ENCODE results near the gene ATP1A1.

ATP1A1 gene

DNA sequence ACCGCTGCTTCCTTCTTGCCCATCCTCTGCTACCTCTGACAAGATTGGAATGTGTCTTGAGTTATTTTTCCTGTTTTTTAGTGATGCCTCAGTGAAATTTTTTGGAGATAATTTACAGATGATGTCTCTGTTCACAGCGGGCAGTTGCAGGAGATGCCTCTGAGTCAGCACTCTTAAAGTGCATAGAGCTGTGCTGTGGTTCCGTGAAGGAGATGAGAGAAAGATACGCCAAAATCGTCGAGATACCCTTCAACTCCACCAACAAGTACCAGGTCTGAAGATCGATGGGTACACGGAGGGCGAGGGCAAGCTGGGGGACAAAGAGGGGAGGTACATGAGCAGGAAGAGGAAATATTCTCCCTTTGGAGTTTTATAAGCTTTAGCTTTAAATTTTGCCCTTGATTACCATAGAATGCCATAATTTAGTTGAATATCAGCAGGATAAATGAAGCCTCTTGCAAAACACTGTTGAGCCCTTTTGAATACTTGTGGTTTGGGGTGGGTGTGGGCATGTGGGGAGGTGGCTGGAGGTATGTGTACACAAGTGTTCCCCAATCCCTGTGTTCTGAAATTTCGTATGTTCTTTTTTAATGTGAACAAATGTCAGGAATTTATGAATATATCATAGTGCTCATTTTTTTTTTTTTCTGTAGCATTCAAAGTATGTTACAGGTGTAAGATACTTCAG is 19.8 kb downstream of the ATP1A1 start:
- no peak for DNase-seq

GRCh38 chr1:116393792-116394191 is 20.7 kb downstream of the ATP1A1 start:
- DNase-seq = no peak

DNA sequence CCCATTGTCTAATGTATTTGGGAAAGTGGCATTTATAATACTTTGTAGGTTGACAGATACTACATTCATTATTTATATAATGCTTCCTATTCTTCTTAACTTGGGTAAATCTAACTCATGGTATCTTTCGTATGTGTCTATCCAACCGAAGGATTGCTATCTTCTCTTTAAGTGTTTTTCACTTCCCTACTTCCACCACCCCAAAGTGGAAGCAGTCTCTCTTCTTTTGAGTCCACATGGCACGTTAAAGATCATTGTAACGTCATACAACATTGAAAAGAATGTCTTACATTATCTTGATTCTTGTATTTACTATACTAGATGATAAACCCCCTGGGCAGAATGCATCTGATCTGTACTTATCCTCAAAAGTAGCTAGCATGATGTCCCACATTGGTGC is 21.2 kb downstream of the ATP1A1 start:
- DNase-seq = no peak

DNA sequence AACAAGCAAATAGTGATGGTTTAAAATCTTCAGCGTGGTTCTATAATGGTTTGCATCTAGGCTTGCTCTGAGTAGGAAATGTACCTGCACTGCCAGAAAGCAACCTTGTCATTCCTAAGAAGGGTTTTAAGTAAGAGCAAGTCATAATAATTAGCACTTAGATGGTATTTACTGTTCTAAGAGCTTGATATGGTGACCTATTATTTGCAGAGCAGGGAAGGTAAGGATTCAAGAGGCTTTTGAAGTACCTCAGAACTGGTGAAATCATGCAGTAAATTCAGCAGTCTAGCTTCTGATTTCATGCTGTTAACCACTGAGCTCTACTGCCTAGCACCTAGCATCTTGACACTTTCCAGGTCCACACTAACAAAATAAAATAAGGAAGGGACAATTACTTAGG is 23.7 kb downstream of the ATP1A1 start:
- no peak for DNase-seq

DNA sequence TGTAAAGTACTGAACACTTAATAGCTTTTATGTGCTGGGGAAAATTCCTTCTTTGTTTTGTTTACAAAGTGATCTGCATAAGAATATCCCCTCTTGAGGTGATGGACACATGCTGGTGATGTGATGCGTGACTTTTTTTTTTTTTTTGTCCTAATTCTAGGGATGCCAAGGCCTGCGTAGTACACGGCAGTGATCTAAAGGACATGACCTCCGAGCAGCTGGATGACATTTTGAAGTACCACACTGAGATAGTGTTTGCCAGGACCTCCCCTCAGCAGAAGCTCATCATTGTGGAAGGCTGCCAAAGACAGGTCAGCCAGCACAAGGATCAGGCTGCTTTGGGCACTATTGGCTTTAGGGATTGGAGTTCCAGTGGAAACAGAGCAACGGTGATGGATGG is 24.7 kb downstream of the ATP1A1 start:
- no peak for DNase-seq

GRCh38 chr1:116400780-116401179 is 27.7 kb downstream of the ATP1A1 start:
- no peak for DNase-seq

DNA sequence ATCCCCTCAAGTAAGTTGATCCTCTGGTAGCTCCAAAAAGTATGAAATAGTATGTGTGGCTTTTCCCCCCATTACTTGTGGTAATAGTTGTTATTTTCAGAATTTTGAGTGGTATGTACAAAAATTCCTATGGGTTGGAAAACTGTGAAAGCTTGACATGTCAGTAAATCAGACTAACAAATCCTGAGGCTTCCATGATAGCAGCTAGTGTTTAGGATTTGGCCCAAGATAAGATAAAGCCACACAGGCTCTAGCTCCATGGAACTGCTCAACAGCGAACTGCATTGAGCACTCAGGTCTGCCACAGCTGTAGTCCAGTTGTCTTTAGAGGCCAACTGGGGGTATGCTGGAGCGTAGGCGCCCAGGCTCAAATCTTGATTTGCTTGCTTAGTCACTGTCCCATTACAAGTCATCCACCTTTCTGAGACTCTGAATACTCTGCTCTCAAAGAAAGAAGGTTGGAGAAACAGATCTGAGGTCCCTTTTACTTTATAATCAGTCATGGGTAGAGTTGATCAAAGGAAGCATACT is 28.7 kb downstream of the ATP1A1 start:
- DNase-seq = no peak

DNA sequence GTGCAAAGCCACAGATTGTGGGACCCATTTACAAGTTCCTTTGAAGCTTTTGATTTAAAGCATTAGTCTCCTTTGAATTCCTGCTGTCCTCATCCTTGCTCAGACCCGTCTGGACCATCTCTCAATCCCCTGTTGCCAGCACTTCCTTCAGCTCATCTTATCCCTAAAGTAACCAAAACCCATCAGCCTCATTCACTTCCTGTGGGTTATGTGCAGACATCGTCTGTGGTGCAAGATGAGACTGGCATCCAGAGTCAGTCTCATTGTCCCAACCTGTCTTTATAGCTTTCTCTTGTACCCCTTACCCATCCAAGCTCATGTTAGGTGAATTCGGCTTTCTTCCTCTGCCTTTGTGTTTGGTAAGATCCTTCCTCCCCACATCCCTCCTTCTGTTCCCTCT is 29.3 kb downstream of the ATP1A1 start:
- no peak for DNase-seq

DNA sequence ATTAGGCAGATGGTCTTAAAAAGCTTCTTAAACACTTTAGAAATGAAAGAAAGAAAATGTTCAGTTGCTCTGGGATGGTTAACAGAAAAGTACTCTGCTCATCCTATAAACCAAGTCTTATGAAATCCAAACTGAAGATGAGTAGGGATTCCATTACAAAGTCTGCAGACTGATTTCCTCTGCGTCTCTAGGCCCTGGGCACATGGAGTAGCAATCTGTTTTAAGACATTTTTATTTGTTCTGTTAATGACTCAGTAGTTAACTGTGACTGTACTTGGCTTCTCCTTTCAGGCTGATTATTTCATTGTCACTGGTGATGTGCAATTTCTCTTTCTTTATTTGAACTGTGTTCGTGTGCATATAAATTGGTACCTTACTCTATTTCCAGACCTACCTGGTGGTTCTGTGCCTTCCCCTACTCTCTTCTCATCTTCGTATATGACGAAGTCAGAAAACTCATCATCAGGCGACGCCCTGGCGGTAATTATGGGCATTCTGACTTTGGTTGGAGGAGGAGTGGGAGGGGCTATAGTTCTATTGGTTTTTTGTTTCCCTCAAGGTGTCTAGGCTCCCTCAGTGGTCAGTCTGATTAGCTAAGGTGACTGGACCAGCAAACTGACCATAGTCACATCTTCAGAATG is 30.6 kb downstream of the ATP1A1 start:
- no peak for DNase-seq

GRCh38 chr1:116404699-116405098 is 31.7 kb downstream of the ATP1A1 start:
- DNase-seq = no peak

DNA sequence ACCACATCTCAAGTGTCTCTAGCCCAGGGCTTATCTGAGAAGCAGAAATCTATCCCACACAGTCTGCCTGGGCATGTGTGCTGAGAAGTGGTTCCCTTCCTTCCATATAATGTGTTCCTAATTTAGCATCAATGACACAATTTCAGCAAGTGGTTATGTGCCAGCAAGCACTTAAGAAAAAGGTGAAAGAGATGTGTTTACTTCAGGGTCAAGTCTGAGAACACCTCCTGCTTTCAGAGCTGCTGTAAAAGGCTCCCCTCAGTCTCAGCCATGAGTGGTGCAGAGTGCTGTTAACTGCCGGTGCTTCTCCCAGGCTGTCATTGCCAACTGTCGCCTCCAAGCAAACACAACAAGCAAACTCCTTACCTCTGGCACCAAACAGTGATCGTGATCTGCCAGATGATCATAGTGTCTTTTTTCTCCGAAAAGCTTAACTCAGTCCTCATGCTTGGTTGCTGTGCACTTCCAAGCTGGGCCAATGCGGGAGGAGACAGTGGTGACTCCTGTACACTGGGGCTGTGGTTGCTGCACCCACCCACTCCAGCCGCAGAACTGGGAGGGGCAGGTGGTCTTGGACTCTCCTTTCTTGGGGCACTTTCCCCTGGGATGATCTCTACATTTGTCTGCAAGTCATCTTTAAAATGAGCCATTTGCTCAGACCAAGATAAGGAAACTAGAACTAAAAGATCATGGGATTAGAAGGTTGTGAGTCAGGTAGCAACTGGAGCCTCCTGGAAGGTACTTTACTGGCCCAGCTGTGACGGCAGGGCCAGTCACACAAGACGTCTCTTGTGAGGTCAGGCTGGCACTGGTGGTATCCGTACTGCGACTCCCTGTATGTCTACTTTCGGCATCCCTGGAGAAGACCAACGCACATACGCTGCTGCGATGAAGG is 32.4 kb downstream of the ATP1A1 start:
- no peak for DNase-seq

DNA sequence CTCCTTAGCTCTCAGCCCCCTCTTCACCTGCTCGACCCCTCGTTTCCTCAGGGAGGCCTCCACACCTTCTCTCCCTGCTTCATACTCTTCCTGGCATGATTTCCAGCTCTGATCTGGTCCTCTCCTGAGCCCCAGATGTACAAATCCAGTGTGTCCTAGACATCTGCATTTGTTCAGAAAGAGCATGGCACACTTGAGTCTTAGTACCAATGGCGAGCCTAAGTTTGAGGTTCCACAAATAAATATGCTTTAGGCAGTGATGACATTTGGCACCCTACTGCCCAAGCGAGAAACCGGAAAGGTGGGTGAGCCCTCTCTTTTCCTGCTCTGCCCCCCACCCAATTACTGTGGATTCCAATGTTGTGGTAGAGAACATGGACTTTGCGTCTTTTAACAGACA is 34.0 kb downstream of the ATP1A1 start:
- DNase-seq = no peak

DNA sequence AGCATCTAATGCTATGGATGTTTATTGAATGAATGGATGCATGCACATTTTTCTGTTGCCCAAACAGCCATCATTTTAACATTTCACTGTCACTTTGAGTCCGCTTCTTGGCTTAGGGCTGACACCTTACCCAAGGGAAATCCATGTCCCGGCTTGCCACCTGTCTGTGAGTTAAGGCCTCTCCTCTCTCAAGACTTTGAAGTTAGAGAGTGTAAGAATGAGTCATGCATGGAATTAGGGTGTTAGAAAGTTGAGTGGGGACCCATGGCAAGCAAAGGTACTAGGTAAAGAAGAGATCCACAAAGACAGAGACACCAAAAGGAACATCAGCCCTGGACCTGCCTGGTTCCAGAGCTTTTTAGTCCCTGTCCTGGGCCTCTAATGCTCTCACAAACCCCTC is 35.1 kb downstream of the ATP1A1 start:
- DNase-seq = no peak

DNA sequence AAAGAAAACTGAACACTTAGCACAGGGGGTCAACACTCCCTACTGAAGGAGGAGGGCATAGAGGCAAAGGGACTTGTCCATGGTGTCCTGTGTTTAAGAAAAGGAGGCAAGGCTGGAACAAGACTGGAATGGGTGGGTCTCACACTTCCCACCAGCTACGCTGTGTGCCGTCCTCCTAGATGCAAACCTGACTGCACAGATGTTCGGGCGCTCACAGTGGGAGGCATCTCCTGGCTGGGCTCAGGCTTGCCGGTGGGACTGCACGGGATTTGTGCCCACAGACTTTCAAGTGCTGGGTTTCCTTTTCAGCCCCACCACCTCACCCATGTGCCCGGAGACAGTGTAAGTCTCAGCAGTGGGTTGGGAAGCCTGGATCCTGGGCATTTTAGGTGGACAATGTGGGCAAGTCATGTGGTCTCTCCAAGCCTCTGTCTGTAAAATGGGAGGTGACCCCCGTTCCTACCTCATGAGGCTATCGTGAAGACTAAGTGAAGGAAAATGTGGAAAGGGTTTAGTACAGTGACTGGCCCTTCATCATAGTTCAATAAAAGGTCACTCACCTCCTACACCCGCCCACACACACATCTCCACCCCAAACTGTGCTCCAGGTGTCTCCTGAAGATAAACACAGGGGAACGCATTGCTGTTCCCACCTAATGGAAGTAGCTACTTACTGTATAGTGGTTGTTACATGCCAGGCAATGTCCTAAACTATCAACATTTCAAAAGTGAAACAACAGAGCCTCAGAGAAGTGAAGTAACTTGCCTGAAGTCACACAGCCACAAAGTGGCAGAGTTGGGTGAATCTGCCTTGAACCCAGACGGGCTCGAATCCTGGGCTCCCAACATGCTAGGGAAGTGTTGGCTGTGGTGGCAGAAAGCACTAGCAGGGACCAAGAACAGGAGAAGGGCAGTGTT is 36.0 kb downstream of the ATP1A1 start:
- DNase-seq = no peak

- no peak for DNase-seq
These were observed 36.7 kb downstream of the ATP1A1 start for GRCh38 chr1:116409751-116410191.

- DNase-seq = no peak
These were observed 38.9 kb downstream of the ATP1A1 start for GRCh38 chr1:116411784-116412479.

GRCh38 chr1:116412480-116412798 is 39.4 kb downstream of the ATP1A1 start:
- DNase-seq = no peak

DNA sequence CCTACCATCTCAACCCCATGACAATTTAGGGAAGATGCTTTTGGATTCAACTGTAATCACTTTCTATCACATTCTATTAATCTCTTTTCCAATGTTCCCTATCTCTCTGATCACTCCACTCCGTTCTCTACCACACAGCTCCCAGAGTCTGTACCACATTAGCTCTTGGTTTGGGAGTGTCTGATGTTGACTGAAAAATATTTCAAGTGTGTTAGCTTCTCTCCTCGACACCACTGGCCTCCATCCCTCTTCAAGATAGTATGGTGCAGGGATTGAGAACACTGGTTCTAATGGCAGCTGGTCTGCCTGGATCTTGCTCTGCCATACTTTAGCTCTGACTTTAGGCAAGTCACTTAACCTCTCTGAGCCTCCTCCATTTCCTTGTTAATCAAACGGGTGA is 39.9 kb downstream of the ATP1A1 start:
- DNase-seq = no peak

GRCh38 chr1:116413414-116413813 is 40.4 kb downstream of the ATP1A1 start:
- DNase-seq = no peak

DNA sequence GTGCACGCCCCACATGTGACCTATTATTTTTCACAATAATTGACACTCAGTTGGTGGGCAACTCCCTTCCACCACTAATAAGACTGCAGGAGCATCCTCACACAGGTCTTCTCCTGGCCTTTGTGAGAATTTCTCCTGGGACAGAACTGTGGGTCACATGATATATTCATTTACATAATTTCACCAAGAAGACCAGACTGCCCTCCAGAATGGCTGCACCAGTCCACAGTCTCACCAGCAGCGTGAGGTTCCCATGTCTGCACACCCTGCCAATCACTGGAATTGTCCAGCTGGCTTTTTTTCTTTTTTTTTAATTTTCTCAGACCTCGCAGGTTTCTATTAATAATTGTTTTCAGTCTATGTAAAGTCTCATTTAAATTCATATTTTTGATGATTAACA is 41.3 kb downstream of the ATP1A1 start:
- no peak for DNase-seq

DNA sequence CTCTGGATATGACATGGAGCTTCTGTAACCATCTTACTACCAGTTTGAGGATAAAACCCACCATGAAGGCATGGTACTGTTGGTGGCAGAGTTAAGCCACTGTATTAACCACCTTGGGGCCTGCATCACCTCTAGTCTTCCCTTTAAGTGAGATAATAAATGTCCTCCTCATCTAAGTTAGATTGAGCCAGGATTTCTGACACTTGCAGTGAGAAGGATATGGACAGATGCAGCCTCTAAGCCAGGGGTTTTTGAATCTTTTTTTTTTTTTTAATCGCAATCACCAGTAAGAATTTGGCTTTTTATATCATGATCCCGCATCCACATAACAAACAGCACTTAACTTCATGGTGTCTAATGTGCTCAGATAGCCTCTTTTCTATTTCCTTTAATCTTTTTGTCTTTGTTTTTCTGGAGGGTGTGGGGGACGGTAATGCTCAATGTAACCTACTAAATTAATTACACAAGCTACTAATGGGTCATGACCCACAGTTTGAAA is 42.2 kb downstream of the ATP1A1 start:
- no peak for DNase-seq

All from stimulated activated CD4-positive, alpha-beta T cell treated with anti-CD3 and anti-CD28 coated beads, Interleukin-2, amount 100 ng/mL, for 24 hours (primary cell).